HG03025 (cell line): Measurements from ENCODE around the gene MATCAP1.

Experiments used
- ATAC-seq: cut with Tn5 transposase; IDR thresholded peaks from one replicate; pipeline ENCODE4 v1.9.1; 2021; ENCODE audit warnings: mild to moderate bottlenecking, moderate library complexity; ENCODE audit not compliant: unreplicated experiment, low FRiP score

The MATCAP1 gene

DNA sequence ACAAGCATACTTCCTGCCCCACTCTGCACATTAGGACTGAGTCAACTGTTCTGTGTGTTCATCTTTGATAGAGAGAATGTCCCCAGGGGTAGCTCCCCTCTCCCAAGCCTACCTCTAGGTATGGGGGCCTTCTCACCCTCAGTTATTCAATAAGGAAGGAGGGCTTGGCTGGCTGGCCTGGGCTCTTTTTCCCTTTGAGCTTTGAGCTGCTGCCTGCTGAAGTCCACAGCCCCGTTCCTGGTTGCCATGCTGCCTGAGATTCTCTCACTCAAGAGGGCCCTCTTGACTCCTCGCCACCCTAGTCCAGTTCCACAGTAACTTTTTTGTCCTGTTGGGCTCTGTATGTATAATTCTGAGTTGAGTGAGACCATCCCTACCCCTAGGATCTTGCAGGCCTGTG is 38.0 kb downstream of the MATCAP1 start:
- ATAC-seq: no peak

DNA sequence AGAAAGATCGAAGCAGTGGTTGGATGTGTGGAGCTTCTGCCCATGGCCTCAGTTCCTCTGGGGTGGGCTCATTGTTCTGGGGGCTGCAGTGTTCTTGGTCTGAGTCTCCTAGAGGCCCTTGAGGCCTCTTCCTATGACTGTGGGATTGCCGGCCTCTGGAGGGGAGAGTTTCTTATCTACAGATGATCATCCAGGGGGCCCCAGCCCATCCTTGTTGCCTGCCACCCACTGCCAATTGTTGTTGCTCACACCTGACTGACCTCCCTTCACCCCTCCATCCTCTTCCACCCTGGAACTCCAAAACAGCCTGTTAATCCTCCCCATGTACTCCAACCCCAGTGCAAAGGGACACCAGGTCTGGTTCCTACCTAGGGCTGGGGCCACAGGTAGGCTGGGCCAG is 38.8 kb downstream of the MATCAP1 start:
- ATAC-seq: no peak

DNA sequence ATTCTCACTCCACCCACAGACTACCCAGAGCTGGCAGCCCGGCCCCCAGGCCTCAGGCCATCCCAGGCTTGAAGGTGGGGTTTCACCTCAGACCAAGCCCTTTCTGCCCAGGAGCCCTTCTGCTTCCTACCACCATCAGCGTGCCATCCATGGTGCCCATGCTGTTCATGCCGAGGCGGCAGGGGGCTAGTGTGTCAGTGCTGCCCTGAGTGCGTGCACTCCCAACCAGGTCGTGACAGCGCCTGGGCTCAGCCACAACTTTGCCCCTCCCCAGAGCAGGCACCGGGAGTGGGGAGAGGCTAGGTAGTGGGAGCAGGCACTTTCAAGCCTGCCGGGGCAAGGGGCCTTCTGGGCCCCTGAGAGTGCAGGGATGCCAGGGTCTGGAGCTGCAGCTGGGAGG is 41.4 kb downstream of the MATCAP1 start:
- ATAC-seq: no peak

DNA sequence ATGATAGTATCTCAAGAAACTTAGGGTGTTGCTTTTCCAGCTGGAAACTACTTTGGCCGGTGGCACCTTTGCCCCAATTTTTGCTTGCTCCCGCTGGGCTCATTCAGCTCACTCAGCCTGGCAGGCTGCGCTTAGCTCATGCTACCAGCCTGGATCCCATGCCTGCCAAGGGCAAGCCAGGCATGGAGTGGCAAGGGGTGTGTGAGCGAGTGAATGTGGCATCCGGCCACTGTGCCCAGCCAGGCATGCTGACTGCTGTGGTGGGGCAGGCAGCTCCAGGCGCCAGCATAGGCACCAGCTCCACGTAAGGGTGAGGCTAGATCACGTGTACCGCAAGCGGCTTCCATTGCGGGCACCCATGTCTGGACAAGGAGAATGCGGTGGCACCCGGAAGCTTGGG is 42.4 kb downstream of the MATCAP1 start:
- no peak for ATAC-seq

DNA sequence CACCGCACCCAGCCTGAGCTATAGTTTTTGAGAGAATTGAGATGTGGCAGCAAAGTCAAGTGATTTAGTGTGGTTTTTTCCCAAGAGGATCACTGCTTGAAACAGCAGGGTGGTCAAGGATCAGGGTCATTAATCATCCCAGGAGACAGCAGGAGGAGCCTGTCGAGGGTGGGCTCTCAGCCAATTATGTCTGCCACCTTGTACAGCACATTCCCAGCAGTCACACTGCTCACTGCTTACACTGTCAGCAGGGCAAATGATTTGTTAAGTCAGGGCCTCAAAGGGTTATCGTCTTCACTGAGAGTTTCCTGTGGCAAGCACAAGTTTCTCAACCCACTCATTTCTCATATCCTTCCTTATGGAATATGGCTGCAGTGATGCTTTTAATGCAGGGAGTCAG is 46.2 kb downstream of the MATCAP1 start:
- no peak for ATAC-seq

DNA sequence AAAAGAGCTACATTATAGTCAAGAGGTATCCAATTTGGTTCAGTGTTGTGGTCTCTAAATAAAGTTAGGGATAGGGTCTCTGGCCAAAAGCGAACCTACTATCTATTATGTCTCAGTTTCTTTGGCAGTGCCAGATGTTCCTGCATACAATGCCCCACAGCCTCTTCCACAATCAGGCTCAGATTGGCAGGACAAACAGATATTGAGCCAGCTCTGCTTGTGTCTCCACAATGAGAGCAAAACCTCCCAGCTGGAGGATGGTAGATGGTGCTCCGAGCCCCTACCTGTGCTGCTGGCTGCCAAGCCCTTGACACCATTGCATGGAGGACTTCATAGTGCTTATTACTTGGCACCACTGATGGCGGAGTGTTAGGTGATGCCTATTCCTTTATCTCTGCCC is 54.3 kb downstream of the MATCAP1 start:
- no peak for ATAC-seq

DNA sequence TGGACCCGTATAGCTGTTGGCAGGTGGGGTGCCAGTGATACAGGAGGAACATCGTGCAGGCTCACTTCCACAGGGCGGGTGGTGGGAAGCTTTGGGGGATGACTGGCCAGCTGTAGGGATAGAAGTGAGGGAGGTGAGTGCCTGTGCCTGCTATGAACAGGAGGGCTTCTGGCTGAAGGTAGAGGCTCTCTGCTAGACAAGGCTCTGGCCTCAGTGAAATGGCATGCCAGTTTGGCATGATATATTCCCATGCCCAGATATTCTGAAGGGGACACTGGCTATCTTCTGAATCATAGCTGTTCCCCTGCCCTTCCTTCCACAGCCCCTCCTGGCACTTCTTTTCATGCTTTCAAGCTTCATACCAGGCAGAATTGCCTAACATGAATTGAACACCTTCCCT is 54.9 kb downstream of the MATCAP1 start:
- no peak for ATAC-seq

DNA sequence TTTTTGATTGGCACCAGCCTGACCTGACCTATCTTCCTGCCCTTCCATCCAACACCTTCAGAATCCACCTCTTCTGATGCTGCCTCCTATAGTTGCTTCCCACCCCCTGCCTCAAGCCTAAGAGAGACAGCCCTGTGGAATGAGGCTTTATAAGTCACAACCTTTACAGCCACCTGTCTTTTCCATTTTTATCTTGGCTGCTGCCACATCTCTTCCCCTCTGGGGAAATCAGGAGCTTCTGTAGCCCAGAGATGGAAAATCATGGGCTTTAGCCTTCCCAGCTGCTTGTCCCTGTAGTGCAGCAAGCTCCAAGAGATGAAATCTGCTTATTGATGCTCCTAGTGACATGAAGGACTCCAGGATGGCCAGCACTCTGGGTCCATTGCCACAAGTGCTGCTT is 55.3 kb downstream of the MATCAP1 start:
- no peak for ATAC-seq
